PC-3 (cell line): Measurements from ENCODE around the gene TGFB2. TPM values are rescaled to one million over a fixed set of nuclear protein-coding genes. Genes with fewer than 3 reads are reported as not detected.

Experiments
- ATAC-seq: fragments of 200-7000 bp; cut with Tn5 transposase; 2 replicates; pipeline ENCODE4 v1.9.1; 2020; ENCODE audit warnings: mild to moderate bottlenecking, moderate library complexity
- BruUV-seq: library from RNA; stranded (reverse); fragments of 400-500 nt; replicated peaks from 2 replicates; lab custom pipeline; 2021; lab: Mats Ljungman, UMichigan
- CTCF ChIA-PET: fragments of 300-600 bp; sonication (Branson Sonifier 250); formaldehyde crosslinking; loops from one replicate; lab custom pipeline; 2022; ENCODE audit warnings: antibody characterized with exemption; lab: Charles Lee
- POLR2A ChIA-PET: fragments of 300-600 bp; sonication (Branson Sonifier 250); formaldehyde crosslinking; loops from one replicate; lab custom pipeline; 2022; ENCODE audit warnings: antibody characterized with exemption; ENCODE audit not compliant: unreplicated experiment; lab: Charles Lee
- DNase-seq: peaks from one replicate; pipeline ENCODE4 v3.0.0-alpha.2; 2015
- H2AFZ ChIP-seq: fragments of 300-600 bp; sonication (generic); 2 replicates; pipeline ENCODE4 v1.6.0; 2016; ENCODE audit warnings: antibody characterized with exemption, low read length
- H3F3A ChIP-seq: fragments of 300-600 bp; sonication (generic); one replicate; pipeline ENCODE4 v1.6.0; 2017; ENCODE audit warnings: antibody characterized with exemption, low read length, control low read depth, mild to moderate bottlenecking; ENCODE audit not compliant: unreplicated experiment
- H3K27ac ChIP-seq: fragments of 300-600 bp; sonication (generic); 2 replicates; pipeline ENCODE4 v1.5.1; 2016; ENCODE audit warnings: mild to moderate bottlenecking, low read length
- H3K27me3 ChIP-seq: fragments of 300-600 bp; sonication (generic); 2 replicates; pipeline ENCODE4 v1.6.1; 2016; ENCODE audit warnings: low read length, mixed read lengths
- H3K36me3 ChIP-seq: fragments of 300-600 bp; sonication (generic); 2 replicates; pipeline ENCODE4 v1.6.1; 2016; ENCODE audit warnings: low read depth, mixed run types, low read length, mixed read lengths
- H3K4me1 ChIP-seq: fragments of 300-600 bp; sonication (generic); 2 replicates; pipeline ENCODE4 v1.5.1; 2016; ENCODE audit warnings: low read length; ENCODE audit not compliant: insufficient read depth
- H3K4me2 ChIP-seq: fragments of 300-600 bp; sonication (generic); 2 replicates; pipeline ENCODE4 v1.6.0; 2016; ENCODE audit warnings: low read length
- H3K4me3 ChIP-seq: fragments of 300-600 bp; sonication (generic); 2 replicates; pipeline ENCODE4 v1.5.1; 2016; ENCODE audit warnings: mild to moderate bottlenecking, low read length, mixed read lengths
- H3K79me2 ChIP-seq: fragments of 300-600 bp; sonication (generic); 2 replicates; pipeline ENCODE4 v1.6.1; 2017; ENCODE audit warnings: low read length, mixed read lengths
- H3K9ac ChIP-seq: fragments of 300-600 bp; sonication (generic); 2 replicates; pipeline ENCODE4 v1.6.0; 2016; ENCODE audit warnings: mild to moderate bottlenecking, low read length
- H3K9me2 ChIP-seq: fragments of 300-600 bp; sonication (generic); replicated peaks from 2 replicates; pipeline ENCODE4 v1.6.1; 2016; ENCODE audit warnings: mixed run types, low read length, mixed read lengths
- H3K9me3 ChIP-seq: fragments of 300-600 bp; sonication (generic); 2 replicates; pipeline ENCODE4 v1.6.1; 2016; ENCODE audit warnings: low read length, mixed read lengths
- H4K20me1 ChIP-seq: fragments of 300-600 bp; sonication (generic); 2 replicates; pipeline ENCODE4 v1.6.1; 2016; ENCODE audit warnings: low read length, mixed read lengths
- EZH2 ChIP-seq: fragments of 300-600 bp; sonication (generic); IDR thresholded peaks from one replicate; pipeline ENCODE4 v1.6.1; 2017; ENCODE audit warnings: antibody characterized with exemption, mild to moderate bottlenecking, low read length; ENCODE audit not compliant: unreplicated experiment
- EZH2phosphoT487 ChIP-seq: fragments of 300-600 bp; sonication (generic); IDR thresholded peaks from 2 replicates; pipeline ENCODE4 v1.6.1; 2018; ENCODE audit warnings: mild to moderate bottlenecking, antibody characterized with exemption, low read length, borderline replicate concordance
- intact Hi-C: fragments of 100-400 bp; cut with micrococcal nuclease; formaldehyde crosslinking; loops from 2 replicates; pipeline ENCODE4 v1.9.0; 2023
- total RNA-seq: library from RNA; depleted of rRNA; stranded (reverse); fragments of >200 nt; gene quantifications from 2 replicates; pipeline ENCODE4 v1.2.3, GENCODE V29; 2014
- TF ChIP-seq, protein P1 (sequence below): fragments of 300-600 bp; sonication (generic); conservative IDR thresholded peaks from 2 replicates; pipeline ENCODE4 v1.5.1; 2017; ENCODE audit warnings: antibody characterized with exemption, low read depth, mild to moderate bottlenecking, low read length

TGFB2 gene
- total RNA-seq, 1 experiment from 2014 or later = 50.3 TPM

DNA sequence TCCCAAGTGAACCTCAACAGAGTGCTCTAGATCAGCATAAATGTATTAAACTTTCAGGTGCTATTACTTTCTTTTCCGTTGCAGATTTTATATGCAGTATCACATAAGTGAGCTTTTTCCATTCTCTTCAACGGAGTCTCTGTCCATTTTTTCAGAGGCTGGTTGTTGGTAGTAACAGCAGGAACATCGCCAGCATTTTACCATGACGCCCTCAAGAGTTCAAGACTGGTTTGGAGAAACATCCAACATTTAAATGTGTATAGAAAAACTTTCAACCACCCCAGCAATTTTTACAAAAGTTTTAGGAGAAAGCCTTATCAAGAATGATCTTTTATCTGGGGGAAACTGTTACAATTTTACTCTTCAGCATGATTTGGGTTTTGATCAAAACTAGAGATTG is 117.0 kb downstream of the TGFB2 start:
- Histone ChIP-seq H3K27me3 (no peaks in the 10 kb centered on the region), H3K4me3 (no peak overlapping the region), H3K9ac (no peak overlapping the region), H3K9me2 (no peaks in the 10 kb centered on the region), H3K27ac (no peak overlapping the region), H3K4me2 (no peak overlapping the region), H3K36me3 (no peaks in the 10 kb centered on the region), H3K4me1 (peaks cover 37% of the 10 kb centered on the region), H3K79me2 (no peaks in the 10 kb centered on the region), H4K20me1 (no peaks in the 10 kb centered on the region), H3F3A (no peaks in the 10 kb centered on the region), H3K9me3 (no peaks in the 10 kb centered on the region), H2AFZ (no peak overlapping the region)
- intact Hi-C loops = loop anchor here (5.0 kb wide), 1 partner anchor 100 kb away; no protein-coding TSS in a partner anchor
- no peak for ATAC-seq
- DNase-seq = no peak
- no TSS peak for BruUV-seq
- TF ChIP-seq, protein P1, sequence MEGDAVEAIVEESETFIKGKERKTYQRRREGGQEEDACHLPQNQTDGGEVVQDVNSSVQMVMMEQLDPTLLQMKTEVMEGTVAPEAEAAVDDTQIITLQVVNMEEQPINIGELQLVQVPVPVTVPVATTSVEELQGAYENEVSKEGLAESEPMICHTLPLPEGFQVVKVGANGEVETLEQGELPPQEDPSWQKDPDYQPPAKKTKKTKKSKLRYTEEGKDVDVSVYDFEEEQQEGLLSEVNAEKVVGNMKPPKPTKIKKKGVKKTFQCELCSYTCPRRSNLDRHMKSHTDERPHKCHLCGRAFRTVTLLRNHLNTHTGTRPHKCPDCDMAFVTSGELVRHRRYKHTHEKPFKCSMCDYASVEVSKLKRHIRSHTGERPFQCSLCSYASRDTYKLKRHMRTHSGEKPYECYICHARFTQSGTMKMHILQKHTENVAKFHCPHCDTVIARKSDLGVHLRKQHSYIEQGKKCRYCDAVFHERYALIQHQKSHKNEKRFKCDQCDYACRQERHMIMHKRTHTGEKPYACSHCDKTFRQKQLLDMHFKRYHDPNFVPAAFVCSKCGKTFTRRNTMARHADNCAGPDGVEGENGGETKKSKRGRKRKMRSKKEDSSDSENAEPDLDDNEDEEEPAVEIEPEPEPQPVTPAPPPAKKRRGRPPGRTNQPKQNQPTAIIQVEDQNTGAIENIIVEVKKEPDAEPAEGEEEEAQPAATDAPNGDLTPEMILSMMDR = no peak
- no peak for TF ChIP-seq EZH2phosphoT487
- no peak for TF ChIP-seq EZH2
- POLR2A ChIA-PET = no interaction called here
- CTCF ChIA-PET = no interaction called here

DNA sequence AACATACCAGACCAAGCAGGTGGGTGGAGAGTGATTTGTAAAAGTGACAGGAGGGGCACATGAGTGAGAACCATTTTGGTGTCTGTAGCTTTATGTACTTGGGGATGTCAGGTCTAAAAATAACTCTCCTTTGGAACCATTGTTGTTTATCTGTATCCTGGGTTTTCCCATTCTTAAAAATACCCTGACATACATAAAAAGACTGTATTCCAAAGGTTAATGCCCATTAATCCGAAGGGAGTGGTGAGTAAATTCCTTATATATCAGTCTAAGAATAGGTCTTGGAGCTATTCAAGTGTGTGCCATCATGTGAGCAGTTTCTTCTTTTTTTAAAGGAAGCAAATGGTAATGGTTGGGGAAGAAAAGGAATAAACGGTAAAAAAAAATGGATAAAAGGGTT is 117.5 kb downstream of the TGFB2 start:
- no peak for ATAC-seq
- Histone ChIP-seq H3K27me3 (no peaks in the 10 kb centered on the region), H3K79me2 (no peaks in the 10 kb centered on the region), H2AFZ (no peak overlapping the region), H3K9me3 (no peaks in the 10 kb centered on the region), H3K36me3 (no peaks in the 10 kb centered on the region), H3K4me3 (no peak overlapping the region), H3K4me1 (peaks cover 37% of the 10 kb centered on the region), H3K4me2 (no peak overlapping the region), H3K9ac (no peak overlapping the region), H4K20me1 (no peaks in the 10 kb centered on the region), H3K9me2 (no peaks in the 10 kb centered on the region), H3F3A (no peaks in the 10 kb centered on the region), H3K27ac (no peak overlapping the region)
- POLR2A ChIA-PET = interaction anchor here (0.5 kb wide), 1 partner anchor 99 kb away, joined by 3 read pairs; no protein-coding TSS in a partner anchor
- TF ChIP-seq, protein P1 = no peak
- TF ChIP-seq EZH2 (no peak), EZH2phosphoT487 (no peak)
- DNase-seq = no peak
- CTCF ChIA-PET = no interaction called here
- no TSS peak for BruUV-seq
- intact Hi-C loops = loop anchor here (5.0 kb wide), 1 partner anchor 100 kb away; no protein-coding TSS in a partner anchor
